ENCODE results near the gene TCERG1L. TPM values are rescaled to one million over a fixed set of nuclear protein-coding genes. Genes with fewer than 3 reads are reported as not detected.

The TCERG1L gene
- total RNA-seq, 2 donors from 2014 or later: not detected

GRCh38 chr10:131150126-131150525 lies 161.4 kb downstream of the TCERG1L start:
- H3K9me3 ChIP-seq (ENCODE audit: control insufficient read depth, low read length, poor library complexity, severe bottlenecking): no peaks in the 10 kb centered on the region
- Mint-ChIP-seq H3K4me3 (no peak overlapping the region), H3K27me3 (no peaks in the 10 kb centered on the region), H3K27ac (no peak overlapping the region), H3K36me3 (ENCODE audit: low read depth) (no peaks in the 10 kb centered on the region), H3K4me1 (no peaks in the 10 kb centered on the region)
- ATAC-seq: no peak
- DNase-seq: no peak

DNA sequence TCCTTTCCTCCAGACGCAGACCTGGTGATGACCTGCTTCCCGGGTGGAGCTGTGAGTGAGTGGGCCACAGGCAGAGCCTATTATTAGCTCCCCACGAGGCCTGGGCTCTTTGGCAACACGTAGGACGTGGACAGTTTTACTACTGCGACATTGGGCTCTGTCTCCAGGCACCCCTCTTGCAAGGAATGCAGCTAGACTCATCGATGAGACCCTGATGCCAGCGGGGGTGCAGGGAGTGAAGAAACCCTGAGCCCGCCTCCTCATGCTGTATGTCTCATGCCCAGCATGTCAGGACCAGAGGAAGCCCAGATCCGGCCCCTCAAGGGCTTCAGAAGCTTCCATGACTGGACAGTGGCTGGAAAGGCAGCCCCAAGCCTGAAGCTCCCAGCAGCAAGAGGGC lies 161.9 kb downstream of the TCERG1L start:
- Mint-ChIP-seq H3K4me1 (no peaks in the 10 kb centered on the region), H3K36me3 (ENCODE audit: low read depth) (no peaks in the 10 kb centered on the region), H3K27me3 (no peaks in the 10 kb centered on the region), H3K27ac (no peak overlapping the region), H3K4me3 (no peak overlapping the region)
- ATAC-seq: no peak
- H3K9me3 ChIP-seq (ENCODE audit: control insufficient read depth, low read length, poor library complexity, severe bottlenecking): no peaks in the 10 kb centered on the region
- no peak for DNase-seq

GRCh38 chr10:131149111-131149510 lies 162.4 kb downstream of the TCERG1L start:
- H3K4me3 Mint-ChIP-seq: no peak overlapping the region
- no peaks in the 10 kb centered on the region for H3K27me3 Mint-ChIP-seq
- no peaks in the 10 kb centered on the region for H3K9me3 ChIP-seq (ENCODE audit: control insufficient read depth, low read length, poor library complexity, severe bottlenecking)
- ATAC-seq (no peak), DNase-seq (no peak)
- no peak overlapping the region for H3K27ac Mint-ChIP-seq
- no peaks in the 10 kb centered on the region for H3K36me3 Mint-ChIP-seq (ENCODE audit: low read depth)
- no peaks in the 10 kb centered on the region for H3K4me1 Mint-ChIP-seq

DNA sequence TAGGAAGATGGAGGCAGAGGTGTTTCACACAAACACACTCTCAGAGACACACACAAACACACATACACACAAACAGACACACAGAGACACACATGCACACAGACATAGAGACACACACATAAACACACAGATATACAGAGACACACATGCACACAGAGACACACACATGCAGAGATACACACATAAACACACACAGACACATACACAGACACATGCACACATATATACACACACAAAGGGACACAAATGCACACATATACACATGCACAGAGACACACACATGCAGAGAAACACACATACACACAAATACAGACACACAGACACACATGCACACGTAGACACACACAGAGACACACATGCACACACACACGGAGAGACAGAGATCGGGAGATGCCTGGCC lies 163.3 kb downstream of the TCERG1L start:
- Mint-ChIP-seq H3K4me1 (no peaks in the 10 kb centered on the region), H3K27ac (no peak overlapping the region), H3K4me3 (no peak overlapping the region), H3K27me3 (no peaks in the 10 kb centered on the region), H3K36me3 (ENCODE audit: low read depth) (no peaks in the 10 kb centered on the region)
- DNase-seq: no peak
- no peaks in the 10 kb centered on the region for H3K9me3 ChIP-seq (ENCODE audit: control insufficient read depth, low read length, poor library complexity, severe bottlenecking)
- ATAC-seq: no peak

GRCh38 chr10:131147301-131147975 lies 164.1 kb downstream of the TCERG1L start:
- DNase-seq: no peak
- Mint-ChIP-seq H3K4me3 (no peak overlapping the region), H3K27ac (no peak overlapping the region), H3K36me3 (ENCODE audit: low read depth) (no peaks in the 10 kb centered on the region), H3K4me1 (no peaks in the 10 kb centered on the region), H3K27me3 (no peaks in the 10 kb centered on the region)
- H3K9me3 ChIP-seq (ENCODE audit: control insufficient read depth, low read length, poor library complexity, severe bottlenecking): no peaks in the 10 kb centered on the region
- no peak for ATAC-seq

DNA sequence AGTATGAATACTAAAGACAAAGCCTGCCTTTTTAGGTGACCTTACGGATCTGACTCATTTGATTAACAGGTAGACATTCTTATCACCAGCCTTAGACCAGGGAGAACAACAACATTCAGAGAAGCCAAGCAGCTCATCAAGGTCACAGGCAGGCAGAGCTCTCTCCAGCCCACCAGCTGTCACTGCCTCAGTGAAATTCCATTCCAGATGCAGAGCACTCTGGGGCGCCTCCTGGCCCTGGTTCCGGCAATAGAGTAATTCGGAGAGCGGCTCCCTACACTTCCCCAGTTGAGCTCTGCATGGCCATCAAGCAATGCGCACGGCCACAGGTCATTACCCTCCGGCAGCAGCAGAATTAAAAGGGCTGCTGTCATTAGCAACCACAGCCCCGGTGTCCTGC lies 164.7 kb downstream of the TCERG1L start:
- H3K9me3 ChIP-seq (ENCODE audit: control insufficient read depth, low read length, poor library complexity, severe bottlenecking): no peaks in the 10 kb centered on the region
- ATAC-seq: no peak
- Mint-ChIP-seq H3K4me3 (no peak overlapping the region), H3K27me3 (no peaks in the 10 kb centered on the region), H3K27ac (no peak overlapping the region), H3K36me3 (ENCODE audit: low read depth) (no peaks in the 10 kb centered on the region), H3K4me1 (no peaks in the 10 kb centered on the region)
- no peak for DNase-seq

DNA sequence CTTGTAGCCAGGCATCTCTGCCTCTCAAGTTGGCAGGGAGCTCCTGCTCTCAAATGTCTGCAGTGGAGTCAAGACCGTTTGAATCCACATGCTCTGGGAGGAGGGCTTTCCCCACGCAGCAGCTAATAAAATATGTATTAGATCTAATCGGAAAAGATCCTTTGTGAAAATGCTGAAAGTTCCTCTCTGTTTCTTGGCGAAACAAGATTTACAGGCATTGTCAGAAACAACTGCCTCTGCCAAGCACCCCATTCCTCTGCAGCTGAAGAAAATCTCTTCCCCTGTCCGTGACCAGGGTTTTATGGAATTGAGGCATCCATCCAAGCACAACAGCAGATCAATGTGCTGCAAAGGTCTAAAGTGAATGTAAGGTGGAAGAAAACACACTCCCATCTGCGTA lies 165.8 kb downstream of the TCERG1L start:
- ATAC-seq (no peak), DNase-seq (no peak)
- Mint-ChIP-seq H3K4me1 (no peaks in the 10 kb centered on the region), H3K36me3 (ENCODE audit: low read depth) (no peaks in the 10 kb centered on the region), H3K27me3 (no peaks in the 10 kb centered on the region), H3K27ac (no peak overlapping the region), H3K4me3 (no peak overlapping the region)
- no peaks in the 10 kb centered on the region for H3K9me3 ChIP-seq (ENCODE audit: control insufficient read depth, low read length, poor library complexity, severe bottlenecking)

DNA sequence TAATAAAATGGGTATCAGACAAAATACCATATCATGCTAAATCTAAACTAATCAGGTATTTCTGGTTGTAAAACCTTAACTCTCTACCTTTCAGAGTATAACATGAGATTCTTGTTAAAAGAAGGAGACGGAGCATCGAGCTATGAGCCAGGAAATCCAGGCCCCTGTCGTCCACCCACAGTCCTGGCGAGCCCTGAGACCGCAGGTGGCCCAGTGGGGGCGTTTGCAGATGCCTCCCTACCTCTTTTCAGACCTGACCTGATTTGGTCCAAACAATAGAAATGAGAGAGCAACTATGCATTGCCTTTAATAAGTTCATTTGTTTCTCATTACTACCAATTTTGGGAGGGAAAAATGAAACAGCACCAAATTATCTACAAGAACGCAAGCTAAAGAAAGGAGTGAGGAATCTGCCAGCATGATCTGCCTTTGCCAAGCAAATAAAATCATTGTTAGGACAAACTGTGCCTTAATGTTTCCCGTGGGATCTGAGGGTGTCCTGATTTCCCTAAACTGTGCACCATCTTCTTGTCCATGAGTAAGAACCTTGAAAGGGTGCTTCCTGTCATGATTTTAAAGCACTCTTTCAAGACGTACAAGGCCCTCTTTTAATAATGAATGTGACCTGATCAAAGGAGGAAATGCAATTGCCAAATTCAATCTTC lies 166.7 kb downstream of the TCERG1L start:
- no peaks in the 10 kb centered on the region for H3K9me3 ChIP-seq (ENCODE audit: control insufficient read depth, low read length, poor library complexity, severe bottlenecking)
- no peaks in the 10 kb centered on the region for H3K27me3 Mint-ChIP-seq
- no peak overlapping the region for H3K4me3 Mint-ChIP-seq
- ATAC-seq (no peak), DNase-seq (no peak)
- no peaks in the 10 kb centered on the region for H3K4me1 Mint-ChIP-seq
- no peak overlapping the region for H3K27ac Mint-ChIP-seq
- no peaks in the 10 kb centered on the region for H3K36me3 Mint-ChIP-seq (ENCODE audit: low read depth)

DNA sequence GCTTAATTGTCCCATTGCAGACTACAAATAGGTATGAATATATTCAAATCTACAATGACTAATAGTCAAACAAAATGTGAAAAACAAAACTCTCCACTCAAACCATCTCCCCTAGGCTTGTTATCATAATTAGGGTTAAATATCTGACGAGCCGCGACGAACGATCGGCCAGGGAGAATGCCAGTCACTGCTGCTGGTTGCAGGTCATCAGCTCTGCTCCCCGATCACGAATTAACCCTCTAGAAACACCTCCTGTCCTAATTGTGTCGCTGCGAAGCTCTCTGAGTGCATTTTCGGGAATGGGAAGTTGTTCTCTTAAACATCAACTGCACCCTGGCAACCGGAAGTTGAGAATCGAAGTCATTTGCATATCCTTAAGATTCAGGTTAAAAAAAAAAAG lies 167.3 kb downstream of the TCERG1L start:
- ATAC-seq: no peak

GRCh38 chr10:131143425-131144165 lies 167.9 kb downstream of the TCERG1L start:
- DNase-seq (no peak), ATAC-seq (no peak)
- Mint-ChIP-seq H3K27me3 (no peaks in the 10 kb centered on the region), H3K4me1 (no peaks in the 10 kb centered on the region), H3K36me3 (ENCODE audit: low read depth) (no peaks in the 10 kb centered on the region), H3K4me3 (no peak overlapping the region), H3K27ac (no peak overlapping the region)
- H3K9me3 ChIP-seq (ENCODE audit: control insufficient read depth, low read length, poor library complexity, severe bottlenecking): no peaks in the 10 kb centered on the region

More for the DNA sequence above, 167.3 kb downstream of the TCERG1L start:
- Mint-ChIP-seq H3K4me3 (no peak overlapping the region), H3K27ac (no peak overlapping the region), H3K27me3 (no peaks in the 10 kb centered on the region), H3K36me3 (ENCODE audit: low read depth) (no peaks in the 10 kb centered on the region), H3K4me1 (no peaks in the 10 kb centered on the region)
- DNase-seq: no peak
- H3K9me3 ChIP-seq (ENCODE audit: control insufficient read depth, low read length, poor library complexity, severe bottlenecking): no peaks in the 10 kb centered on the region

DNA sequence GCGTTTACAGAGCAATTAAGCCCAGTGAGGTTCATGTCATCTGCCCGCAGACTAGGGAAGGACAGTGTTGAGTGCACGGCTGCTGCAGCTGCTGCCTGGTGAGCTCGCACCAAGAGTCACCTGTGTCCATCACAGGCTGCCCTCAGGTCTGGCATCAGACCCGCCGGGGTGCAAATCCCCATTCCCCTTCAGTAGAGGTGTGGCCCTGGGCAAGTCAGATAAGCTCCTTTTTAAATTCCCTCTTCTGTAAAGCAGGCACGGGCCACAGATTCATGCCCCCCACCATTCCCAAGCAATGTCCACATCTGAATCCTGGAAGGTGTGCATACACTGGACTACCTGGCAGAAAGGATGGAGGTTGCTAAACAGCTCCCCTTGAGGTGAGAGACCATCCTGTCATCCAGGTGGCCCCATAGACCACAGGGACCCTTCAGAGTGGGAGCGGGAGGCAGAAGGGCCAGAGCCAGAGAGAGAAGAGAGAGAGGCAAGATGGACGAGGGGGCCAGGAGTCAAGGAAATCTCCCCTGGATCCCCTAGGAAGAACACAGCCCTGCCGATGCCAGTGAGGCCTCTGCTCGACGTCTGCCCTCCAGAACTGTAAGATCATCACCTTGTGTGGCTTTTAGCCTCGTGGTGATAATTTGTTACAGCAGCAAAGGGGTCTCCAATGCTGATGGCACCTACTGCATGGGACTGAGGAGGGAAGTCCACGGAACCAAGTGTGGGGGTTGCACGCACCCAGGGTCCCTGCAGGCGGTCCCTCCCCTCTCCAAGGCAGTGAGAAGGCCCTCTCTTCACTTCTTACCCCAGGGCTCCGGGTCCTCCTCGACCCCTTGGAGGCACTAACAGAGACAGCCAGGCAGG lies 168.8 kb downstream of the TCERG1L start:
- ATAC-seq: no peak
- Mint-ChIP-seq H3K4me1 (no peaks in the 10 kb centered on the region), H3K27ac (no peak overlapping the region), H3K27me3 (no peaks in the 10 kb centered on the region), H3K36me3 (ENCODE audit: low read depth) (no peaks in the 10 kb centered on the region), H3K4me3 (no peak overlapping the region)
- no peak for DNase-seq
- H3K9me3 ChIP-seq (ENCODE audit: control insufficient read depth, low read length, poor library complexity, severe bottlenecking): no peaks in the 10 kb centered on the region

GRCh38 chr10:131141645-131142516 lies 169.6 kb downstream of the TCERG1L start:
- DNase-seq (no peak), ATAC-seq (no peak)
- no peaks in the 10 kb centered on the region for H3K9me3 ChIP-seq (ENCODE audit: control insufficient read depth, low read length, poor library complexity, severe bottlenecking)
- H3K4me3 Mint-ChIP-seq: no peak overlapping the region
- no peaks in the 10 kb centered on the region for H3K4me1 Mint-ChIP-seq
- H3K27ac Mint-ChIP-seq: no peak overlapping the region
- no peaks in the 10 kb centered on the region for H3K27me3 Mint-ChIP-seq
- H3K36me3 Mint-ChIP-seq (ENCODE audit: low read depth): no peaks in the 10 kb centered on the region

Measured in T-helper 17 cell (primary cell).